Activated naive CD4-positive, alpha-beta T cell treated with anti-CD3 and anti-CD28 coated beads, Interleukin-2, amount 50 U/mL, for 16 hours (primary cell): ENCODE measurements around the gene IFT80.
"Not testable (repeated sequence)": the region's sequence is repeated elsewhere in the genome, so short reads cannot be mapped to it uniquely, and the experiment has no call there.

Experiments used
- DNase-seq: peaks from one replicate; pipeline ENCODE4 v3.0.0-alpha.2; 2020

Gene IFT80

GRCh38 chr3:160400030-160400701, 1.1 kb upstream of the IFT80 start:
- DNase-seq, result peak; percentile 32

GRCh38 chr3:160398820-160399124, 253 bp downstream of the IFT80 start:
- DNase-seq, result no peak

GRCh38 chr3:160395297-160395696, 3.7 kb downstream of the IFT80 start:
- no peak for DNase-seq

- DNase-seq, result no peak
Measured at GRCh38 chr3:160394009-160394392, 5.0 kb downstream of the IFT80 start.

GRCh38 chr3:160393346-160394008, 5.5 kb downstream of the IFT80 start:
- DNase-seq, result no peak

GRCh38 chr3:160392798-160393197, 6.2 kb downstream of the IFT80 start:
- DNase-seq, result no peak

- DNase-seq, result no peak
Measured at GRCh38 chr3:160390565-160391138, 8.4 kb downstream of the IFT80 start.

GRCh38 chr3:160384639-160385318, 14.2 kb downstream of the IFT80 start:
- DNase-seq, result no peak

- no peak for DNase-seq
Measured at GRCh38 chr3:160381470-160381869, 17.6 kb downstream of the IFT80 start.

GRCh38 chr3:160379628-160380214, 19.3 kb downstream of the IFT80 start:
- no peak for DNase-seq

- DNase-seq, result no peak
Measured at GRCh38 chr3:160378331-160379109, 20.5 kb downstream of the IFT80 start.

- no peak for DNase-seq
Measured at GRCh38 chr3:160376681-160377080, 22.3 kb downstream of the IFT80 start.

- DNase-seq, result no peak
Measured at GRCh38 chr3:160374925-160375324, 24.1 kb downstream of the IFT80 start.

- no peak for DNase-seq
Measured at GRCh38 chr3:160374472-160374871, 24.6 kb downstream of the IFT80 start.

GRCh38 chr3:160373655-160374054, 25.4 kb downstream of the IFT80 start:
- no peak for DNase-seq

- DNase-seq, result no peak
Measured at GRCh38 chr3:160372780-160373179, 26.2 kb downstream of the IFT80 start.

GRCh38 chr3:160370987-160371857, 27.8 kb downstream of the IFT80 start:
- DNase-seq, result no peak

- no peak for DNase-seq
Measured at GRCh38 chr3:160369784-160370183, 29.2 kb downstream of the IFT80 start.

GRCh38 chr3:160368804-160369203, 30.2 kb downstream of the IFT80 start:
- DNase-seq, result no peak

GRCh38 chr3:160365869-160366522, 33.0 kb downstream of the IFT80 start:
- DNase-seq, result no peak

- DNase-seq, result not testable (repeated sequence)
Measured at GRCh38 chr3:160362896-160363295, 36.1 kb downstream of the IFT80 start.
